ENCODE measurements around the gene GALNT11.

The GALNT11 gene

GRCh38 chr7:152076324-152076821, 50.9 kb downstream of the GALNT11 start:
- peak; percentile 5 to 40 (median 24) for DNase-seq

- no peak for DNase-seq
Measured at GRCh38 chr7:152076940-152077933, 51.8 kb downstream of the GALNT11 start.

GRCh38 chr7:152078025-152078424, 52.6 kb downstream of the GALNT11 start:
- no peak for DNase-seq

GRCh38 chr7:152078786-152079185, 53.3 kb downstream of the GALNT11 start:
- no peak for DNase-seq

- no peak for DNase-seq
Measured at GRCh38 chr7:152081088-152081487, 55.6 kb downstream of the GALNT11 start.

GRCh38 chr7:152082073-152082721, 56.7 kb downstream of the GALNT11 start:
- DNase-seq: peak; percentile 49 to 81 (median 65)

GRCh38 chr7:152085131-152085530, 59.7 kb downstream of the GALNT11 start:
- no peak for DNase-seq

DNA sequence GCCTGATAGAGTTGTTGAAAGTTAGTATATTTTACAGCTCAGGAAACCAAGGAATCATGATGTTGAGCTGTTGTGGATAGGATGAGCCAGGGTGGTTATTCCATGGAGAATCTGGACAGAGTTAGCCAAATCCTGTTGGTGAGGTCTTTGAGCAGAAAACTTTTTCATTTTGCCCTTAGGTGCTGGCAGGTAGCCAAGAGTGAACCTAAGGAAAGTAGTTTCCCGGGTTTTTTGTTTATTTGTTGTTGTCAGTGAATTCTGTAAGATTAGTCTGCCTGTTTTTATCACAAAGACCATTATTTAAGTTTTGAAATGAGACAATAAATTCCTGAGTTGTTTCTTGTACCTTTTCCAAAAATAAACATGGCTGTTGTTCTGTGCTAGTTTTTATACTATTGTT, 61.0 kb downstream of the GALNT11 start:
- DNase-seq: no peak

GRCh38 chr7:152089183-152089582, 63.7 kb downstream of the GALNT11 start:
- DNase-seq: no peak

DNA sequence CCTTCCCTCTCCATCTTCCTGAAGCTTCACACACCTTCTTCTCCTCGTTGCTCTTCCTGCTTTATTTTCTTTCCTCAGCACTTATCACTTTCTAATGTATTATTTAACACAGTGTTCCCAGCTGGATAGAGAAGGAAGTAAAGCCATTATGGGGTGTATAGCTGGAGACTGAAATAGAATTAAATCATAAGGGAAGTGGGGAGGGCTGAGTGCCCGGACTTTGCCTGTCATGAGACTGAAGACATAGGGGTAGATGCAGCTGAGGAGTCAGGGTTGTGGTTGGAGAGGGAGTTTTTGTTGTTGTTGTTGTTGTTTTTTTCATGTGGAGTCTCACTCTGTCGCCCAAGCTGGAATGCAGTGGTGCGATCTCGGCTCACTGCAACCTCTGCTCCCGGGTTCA, 65.3 kb downstream of the GALNT11 start:
- DNase-seq: peak; percentile 46 to 70 (median 66)

GRCh38 chr7:152093717-152094116, 68.2 kb downstream of the GALNT11 start:
- DNase-seq: no peak

GRCh38 chr7:152095771-152096170, 70.3 kb downstream of the GALNT11 start:
- no peak for DNase-seq

- DNase-seq: no peak
Measured at GRCh38 chr7:152097330-152097729, 71.9 kb downstream of the GALNT11 start.

DNA sequence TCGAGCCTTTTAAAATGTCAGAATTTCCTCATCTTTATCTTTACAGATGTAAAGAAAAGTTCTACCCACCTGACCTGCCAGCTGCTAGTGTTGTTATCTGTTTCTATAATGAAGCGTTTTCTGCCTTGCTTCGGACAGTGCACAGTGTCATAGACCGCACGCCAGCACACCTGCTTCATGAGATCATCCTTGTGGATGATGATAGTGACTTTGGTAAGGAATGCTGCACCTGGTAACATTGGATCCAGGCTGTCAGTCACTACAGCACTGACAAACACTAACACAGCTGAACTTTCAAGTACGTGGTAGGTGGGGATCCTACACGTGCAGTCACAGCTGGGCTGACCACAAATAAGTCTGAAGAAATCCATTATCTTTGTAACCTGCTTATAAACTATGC, 77.6 kb downstream of the GALNT11 start:
- no peak for DNase-seq

GRCh38 chr7:152103691-152104090, 78.2 kb downstream of the GALNT11 start:
- no peak for DNase-seq

DNA sequence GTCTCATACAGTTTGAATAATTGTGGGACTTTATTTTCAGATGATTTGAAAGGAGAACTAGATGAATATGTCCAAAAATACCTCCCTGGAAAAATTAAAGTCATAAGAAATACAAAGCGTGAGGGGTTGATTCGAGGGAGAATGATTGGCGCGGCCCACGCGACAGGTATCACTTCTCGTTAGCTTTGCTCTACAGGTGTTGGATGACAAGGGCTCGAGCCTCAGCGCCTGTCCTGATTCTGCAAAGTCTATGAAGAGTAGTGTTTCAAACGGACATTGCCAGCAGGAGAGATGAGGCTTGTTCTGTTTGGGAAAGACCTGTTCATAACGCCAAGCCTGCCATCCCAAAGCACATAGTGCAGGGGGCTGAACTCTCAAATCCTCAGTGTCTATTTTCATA, 79.7 kb downstream of the GALNT11 start:
- no peak for DNase-seq

DNA sequence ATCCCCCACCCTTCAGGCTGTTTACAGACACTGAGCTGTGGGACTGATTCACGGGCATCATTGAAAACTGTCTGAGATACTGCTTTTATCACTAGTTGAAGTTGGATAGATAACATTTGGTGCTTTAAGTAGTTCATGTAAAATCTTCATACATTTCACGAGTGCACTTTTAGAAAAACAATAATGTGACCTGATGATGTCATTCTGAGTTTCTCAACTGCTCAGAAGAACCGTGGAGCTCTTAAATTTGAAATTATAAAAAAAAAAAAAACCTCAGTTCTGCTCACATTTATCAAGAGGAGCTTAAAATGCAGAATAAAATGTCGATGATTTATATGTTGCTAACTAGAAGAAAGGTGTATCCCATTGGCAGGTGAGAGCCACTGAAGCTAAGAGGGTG, 81.5 kb downstream of the GALNT11 start:
- DNase-seq: peak in 2 of 4 experiments; percentile 5 to 10

GRCh38 chr7:152107945-152108344, 82.5 kb downstream of the GALNT11 start:
- DNase-seq: no peak

- DNase-seq: no peak
Measured at GRCh38 chr7:152108359-152108758, 82.9 kb downstream of the GALNT11 start.

- peak in 1 of 4 experiments; percentile 35 for DNase-seq
Measured at GRCh38 chr7:152112829-152113228, 87.4 kb downstream of the GALNT11 start.

GRCh38 chr7:152115021-152115718, 89.7 kb downstream of the GALNT11 start:
- no peak for DNase-seq

DNA sequence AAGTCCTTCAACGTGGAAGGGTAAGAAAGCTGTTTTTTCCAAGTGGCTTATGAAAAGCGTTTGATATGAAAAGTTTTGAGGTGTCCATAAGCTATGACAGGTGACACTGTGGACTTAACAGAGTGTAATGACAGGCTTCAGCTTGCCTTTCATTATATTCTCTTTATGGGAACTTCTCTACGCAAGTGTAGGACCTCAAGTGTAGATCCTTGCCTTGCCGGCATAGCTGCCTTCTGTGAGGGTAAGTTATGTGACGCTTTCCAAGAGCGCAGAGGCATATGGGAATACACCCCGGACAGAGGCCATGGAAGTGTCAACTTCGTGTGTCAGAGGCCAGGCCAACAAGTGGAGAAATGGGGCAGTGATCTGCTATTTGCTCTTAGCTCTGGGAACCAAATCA, 91.9 kb downstream of the GALNT11 start:
- DNase-seq: no peak

DNA sequence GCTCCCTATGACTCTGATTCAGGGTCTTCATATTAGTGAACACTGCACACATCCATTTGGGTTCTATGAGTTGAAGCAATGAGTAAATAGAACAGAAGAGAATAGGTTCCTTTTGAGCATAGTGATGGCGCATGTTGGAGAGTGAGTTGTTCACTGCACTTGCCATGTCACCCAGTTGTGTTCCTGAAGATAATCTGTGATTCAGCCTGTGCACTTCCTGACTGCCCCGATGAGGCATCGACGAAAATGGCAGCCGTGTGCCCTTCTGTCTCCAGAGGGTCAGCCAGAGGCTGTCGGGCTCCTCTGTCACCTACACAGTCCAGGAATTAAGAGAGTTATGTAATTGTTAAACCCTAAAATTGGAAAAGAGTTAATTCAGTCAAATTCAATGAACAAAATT, 94.7 kb downstream of the GALNT11 start:
- DNase-seq: no peak
